Chondrocyte (in vitro differentiated cells): ENCODE measurements around the gene TLE3. TPM values are rescaled to one million over a fixed set of nuclear protein-coding genes. Genes with fewer than 3 reads are reported as not detected.

ENCODE experiments used
- DNase-seq: peaks from one replicate; pipeline ENCODE4 v3.0.0; 2021; ENCODE audit warnings: mixed read lengths, low spot score
- H3K27ac Mint-ChIP-seq: one replicate; pipeline ENCODE4 v1.8.0; 2021; ENCODE audit warnings: mild to moderate bottlenecking, moderate library complexity, mixed read lengths; ENCODE audit not compliant: unreplicated experiment
- H3K27me3 Mint-ChIP-seq: 2 replicates; pipeline ENCODE4 v1.8.0; 2021; ENCODE audit warnings: low read depth, mixed read lengths
- H3K36me3 Mint-ChIP-seq: 2 replicates; pipeline ENCODE4 v1.8.0; 2021; ENCODE audit warnings: low read depth, mixed read lengths
- H3K4me1 Mint-ChIP-seq: 2 replicates; pipeline ENCODE4 v1.8.0; 2021; ENCODE audit warnings: low read depth, mild to moderate bottlenecking, mixed read lengths
- H3K4me3 Mint-ChIP-seq: one replicate; pipeline ENCODE4 v1.8.0; 2021; ENCODE audit warnings: mild to moderate bottlenecking, moderate library complexity, mixed read lengths; ENCODE audit not compliant: unreplicated experiment
- H3K9me3 Mint-ChIP-seq: 2 replicates; pipeline ENCODE4 v1.8.0; 2021; ENCODE audit warnings: low read depth, mixed read lengths
- CTCF ChIP-seq: fragments of 200-600 bp; sonication (generic); IDR thresholded peaks from 2 replicates; pipeline ENCODE4 v1.5.0; 2021; ENCODE audit warnings: antibody characterized with exemption, mild to moderate bottlenecking, moderate library complexity
- total RNA-seq: library from RNA; stranded (reverse); gene quantifications from 3 replicates; pipeline ENCODE4 v1.2.1, GENCODE V29; 2021

Gene TLE3
- total RNA-seq, 1 donor from 2014 or later: 53.4 TPM

DNA sequence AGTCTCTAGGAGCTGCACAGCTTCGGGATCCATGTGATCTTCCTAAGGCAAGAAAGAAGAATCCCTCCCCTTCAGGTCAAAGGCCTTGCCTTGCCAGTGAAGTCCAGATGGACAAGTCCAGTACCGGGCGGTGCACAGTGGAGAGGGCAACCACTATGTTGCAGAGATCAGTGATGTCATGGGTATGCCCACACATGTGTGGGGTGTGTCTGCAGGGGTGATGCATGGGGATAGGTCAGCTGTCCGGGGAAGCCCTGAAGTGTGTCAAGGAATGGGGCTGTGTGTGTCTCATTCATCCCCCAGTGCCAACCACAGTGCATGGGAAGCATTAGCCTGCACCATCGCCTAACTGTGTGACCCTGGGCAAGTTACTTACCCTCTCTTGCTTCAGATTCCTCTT is 66.5 kb downstream of the TLE3 start:
- H3K27me3 Mint-ChIP-seq: peaks cover 17% of the 10 kb centered on the region
- H3K36me3 Mint-ChIP-seq: no peaks in the 10 kb centered on the region
- TF ChIP-seq CTCF: no peak
- no peaks in the 10 kb centered on the region for H3K9me3 Mint-ChIP-seq
- H3K4me1 Mint-ChIP-seq: no peaks in the 10 kb centered on the region
- no peak overlapping the region for H3K27ac Mint-ChIP-seq
- H3K4me3 Mint-ChIP-seq: no peak overlapping the region
- no peak for DNase-seq

DNA sequence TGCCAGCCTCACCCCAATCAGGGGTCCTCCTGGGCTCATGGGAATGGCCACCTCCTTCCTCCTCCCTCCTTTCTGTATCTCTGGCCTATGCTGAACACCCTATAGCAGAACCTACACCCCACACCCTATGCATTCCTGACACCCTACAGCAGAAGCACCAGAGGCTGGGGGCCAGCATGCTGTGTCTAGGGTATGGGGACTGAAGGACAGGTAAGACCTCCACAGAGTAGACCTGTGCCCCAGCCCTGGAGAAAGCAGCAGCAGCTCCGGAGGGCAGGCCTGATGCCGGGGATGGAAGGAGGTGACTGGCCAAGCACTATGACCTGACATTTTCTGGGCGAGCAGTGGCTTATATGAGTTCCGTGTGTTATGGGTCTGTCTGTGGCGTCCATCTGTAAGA is 66.9 kb downstream of the TLE3 start:
- TF ChIP-seq CTCF: no peak
- H3K9me3 Mint-ChIP-seq: no peaks in the 10 kb centered on the region
- no peaks in the 10 kb centered on the region for H3K36me3 Mint-ChIP-seq
- H3K27me3 Mint-ChIP-seq: peaks cover 18% of the 10 kb centered on the region
- no peak for DNase-seq
- no peaks in the 10 kb centered on the region for H3K4me1 Mint-ChIP-seq
- no peak overlapping the region for H3K27ac Mint-ChIP-seq
- no peak overlapping the region for H3K4me3 Mint-ChIP-seq

DNA sequence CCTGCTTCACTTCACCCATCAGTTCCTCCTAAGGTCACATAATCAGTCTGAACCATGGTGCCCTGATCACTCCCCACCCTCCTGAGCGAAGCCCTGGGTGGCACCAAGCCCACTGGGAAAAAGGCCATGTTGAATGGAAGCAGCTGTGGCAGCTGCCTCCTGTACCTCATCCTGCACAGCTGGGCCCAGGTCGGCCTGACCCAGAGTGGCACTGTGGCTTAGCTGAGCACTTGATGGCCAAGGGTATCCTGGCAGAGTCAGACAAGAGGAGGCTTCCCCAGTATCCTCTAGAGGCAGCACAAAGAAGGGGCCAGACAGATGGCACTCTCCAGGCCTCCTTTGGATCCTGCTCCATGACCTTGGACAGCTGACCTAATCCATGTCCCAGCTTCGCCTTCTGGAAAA is 68.4 kb downstream of the TLE3 start:
- H3K4me1 Mint-ChIP-seq: peaks cover 1% of the 10 kb centered on the region
- no peak for TF ChIP-seq CTCF
- peaks cover 28% of the 10 kb centered on the region for H3K27me3 Mint-ChIP-seq
- no peaks in the 10 kb centered on the region for H3K9me3 Mint-ChIP-seq
- H3K36me3 Mint-ChIP-seq: no peaks in the 10 kb centered on the region
- H3K27ac Mint-ChIP-seq: no peak overlapping the region
- no peak overlapping the region for H3K4me3 Mint-ChIP-seq
- DNase-seq: no peak

- peaks cover 36% of the 10 kb centered on the region for H3K27me3 Mint-ChIP-seq
- peaks cover 17% of the 10 kb centered on the region for H3K4me1 Mint-ChIP-seq
- H3K36me3 Mint-ChIP-seq: no peaks in the 10 kb centered on the region
- no peak for DNase-seq
- H3K27ac Mint-ChIP-seq: no peak overlapping the region
- H3K4me3 Mint-ChIP-seq: no peak overlapping the region
- no peaks in the 10 kb centered on the region for H3K9me3 Mint-ChIP-seq
- no peak for TF ChIP-seq CTCF
These were observed 70.2 kb downstream of the TLE3 start for GRCh38 chr15:70027518-70027917.

DNA sequence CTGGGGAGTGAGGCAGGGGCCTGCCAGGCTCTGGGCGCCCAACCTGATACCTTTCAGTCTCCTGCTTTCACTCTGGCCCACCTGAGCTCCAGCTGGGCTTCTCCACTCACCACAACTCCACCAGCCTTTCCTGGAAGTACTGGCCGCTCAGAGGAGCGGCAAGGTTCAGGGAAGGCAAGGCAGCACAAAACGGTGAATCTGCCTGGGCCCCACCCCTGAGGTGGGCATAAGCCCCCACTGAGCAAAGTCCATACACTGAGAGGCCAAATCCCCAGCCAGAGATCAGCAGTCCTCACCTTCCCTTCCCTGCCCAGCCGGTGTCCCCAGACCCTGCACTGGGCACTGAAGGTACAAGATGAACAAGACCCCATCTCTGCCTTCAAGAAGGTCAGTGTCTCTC is 70.7 kb downstream of the TLE3 start:
- Mint-ChIP-seq H3K4me1 (peaks cover 17% of the 10 kb centered on the region), H3K4me3 (no peak overlapping the region), H3K9me3 (no peaks in the 10 kb centered on the region), H3K36me3 (no peaks in the 10 kb centered on the region), H3K27me3 (peaks cover 40% of the 10 kb centered on the region), H3K27ac (no peak overlapping the region)
- no peak for DNase-seq
- TF ChIP-seq CTCF: no peak
